Measurements from ENCODE around the gene TMEM86B.

- TF ChIP-seq CTCF (IDR thresholded peaks at IDR 0.05) = no peak
- no peak for TF ChIP-seq POLR2A (IDR thresholded peaks at IDR 0.05)
Observed at GRCh38 chr19:55275851-55276719, 47.5 kb upstream of the TMEM86B start.

All from uterus (tissue), 2 donors.